Neural cell (in vitro differentiated cells): Measurements from ENCODE around the gene SDF4. TPM values are rescaled to one million over a fixed set of nuclear protein-coding genes. Genes with fewer than 3 reads are reported as not detected.

Source experiments
- H2AFZ ChIP-seq: fragments of 200-600, 300-800 bp; sonication (generic), shearing (Covaris generic); 2 replicates; pipeline ENCODE4 v1.6.0; 2014; ENCODE audit warnings: low read depth, mild to moderate bottlenecking, antibody characterized with exemption, low read length, moderate library complexity
- H3F3A ChIP-seq: fragments of 200-600 bp; shearing (Covaris generic); 2 replicates; pipeline ENCODE4 v1.6.1; 2016; ENCODE audit warnings: mild to moderate bottlenecking, moderate library complexity, mixed read lengths, antibody characterized with exemption, low read length; ENCODE audit not compliant: insufficient read depth, poor library complexity, severe bottlenecking
- H3K27ac ChIP-seq: fragments of 200-600, 300-800 bp; sonication (generic), shearing (Covaris generic); 2 replicates; pipeline ENCODE4 v1.5.1; 2014; ENCODE audit warnings: mild to moderate bottlenecking, low read length, moderate library complexity
- H3K27me3 ChIP-seq: fragments of 300-800, 200-600 bp; sonication (generic), shearing (Covaris generic); 2 replicates; pipeline ENCODE4 v1.6.0; 2014; ENCODE audit warnings: mild to moderate bottlenecking, low read depth, low read length, moderate library complexity; ENCODE audit not compliant: insufficient read depth
- H3K36me3 ChIP-seq: fragments of 300-800, 200-600 bp; sonication (generic), shearing (Covaris generic); 2 replicates; pipeline ENCODE4 v1.5.1; 2014; ENCODE audit warnings: mild to moderate bottlenecking, antibody characterized with exemption, low read length, moderate library complexity; ENCODE audit not compliant: insufficient read depth
- H3K4me2 ChIP-seq: fragments of 300-800, 200-600 bp; sonication (generic), shearing (Covaris generic); 2 replicates; pipeline ENCODE4 v1.6.0; 2014; ENCODE audit warnings: mild to moderate bottlenecking, low read length
- H3K4me3 ChIP-seq: fragments of 300-800, 200-600 bp; sonication (generic), shearing (Covaris generic); 2 replicates; pipeline ENCODE4 v1.5.1; 2014; ENCODE audit warnings: mild to moderate bottlenecking, low read length, moderate library complexity
- H3K79me2 ChIP-seq: fragments of 200-600 bp; shearing (Covaris generic); replicated peaks from 2 replicates; pipeline ENCODE4 v1.6.0; 2014; ENCODE audit warnings: mild to moderate bottlenecking, low read length, moderate library complexity; ENCODE audit not compliant: insufficient read depth
- H3K9ac ChIP-seq: fragments of 300-800, 200-600 bp; sonication (generic), shearing (Covaris generic); 2 replicates; pipeline ENCODE4 v1.6.1; 2016; ENCODE audit warnings: mild to moderate bottlenecking, low read length, mixed read lengths
- H3K9me2 ChIP-seq: fragments of 200-600 bp; shearing (Covaris generic); 2 replicates; pipeline ENCODE4 v1.6.1; 2016; ENCODE audit warnings: mild to moderate bottlenecking, low read length, mixed read lengths; ENCODE audit not compliant: insufficient read depth
- H3K9me3 ChIP-seq: fragments of 200-600, 300-800 bp; sonication (generic), shearing (Covaris generic); 2 replicates; pipeline ENCODE4 v1.6.1; 2016; ENCODE audit warnings: mild to moderate bottlenecking, mixed run types, low read length, moderate library complexity, mixed read lengths
- H4K20me1 ChIP-seq: fragments of 200-600 bp; shearing (Covaris generic); 2 replicates; pipeline ENCODE4 v1.6.1; 2016; ENCODE audit warnings: mild to moderate bottlenecking, mixed run types; ENCODE audit not compliant: insufficient read depth
- EZH2 ChIP-seq: fragments of 200-600, 300-800 bp; shearing (Covaris generic), sonication (generic); IDR thresholded peaks from 2 replicates; pipeline ENCODE4 v1.6.1; 2014; ENCODE audit warnings: antibody characterized with exemption, low read length, borderline replicate concordance, mild to moderate bottlenecking; ENCODE audit not compliant: insufficient read depth, poor library complexity, severe bottlenecking
- MXI1 ChIP-seq: fragments of 450-650 bp; conservative IDR thresholded peaks from 2 replicates; pipeline ENCODE4 v1.6.1; 2014; ENCODE audit warnings: antibody characterized with exemption, mild to moderate bottlenecking; ENCODE audit not compliant: poor library complexity, severe bottlenecking
- POLR2AphosphoS5 ChIP-seq: IDR thresholded peaks from 2 replicates; pipeline ENCODE4 v1.6.1; 2012
- SMC3 ChIP-seq: fragments of 450-650 bp; conservative IDR thresholded peaks from 2 replicates; pipeline ENCODE4 v1.6.1; 2014; ENCODE audit warnings: antibody characterized with exemption, mild to moderate bottlenecking, moderate library complexity; ENCODE audit not compliant: poor library complexity
- polyA plus RNA-seq: library from polyadenylated mRNA; depleted of rRNA; stranded (reverse); fragments of >200 nt; gene quantifications from 2 replicates; pipeline ENCODE4 v1.2.3, GENCODE V29; 2014
- TF ChIP-seq, protein P1 (sequence below): IDR thresholded peaks from 2 replicates; pipeline ENCODE4 v1.6.1; 2012; ENCODE audit warnings: borderline replicate concordance
- TF ChIP-seq, protein P2 (sequence below): fragments of 450-650 bp; IDR thresholded peaks from 2 replicates; pipeline ENCODE4 v1.5.1; 2014; ENCODE audit warnings: antibody characterized with exemption, mild to moderate bottlenecking, moderate library complexity; ENCODE audit not compliant: poor library complexity, severe bottlenecking

The SDF4 gene
- polyA plus RNA-seq, 1 donor from 2014 or later: 91.2 TPM

- H3K36me3 ChIP-seq: no peaks in the 10 kb centered on the region
- H3K27ac ChIP-seq: no peak overlapping the region
- no peaks in the 10 kb centered on the region for H3K9me2 ChIP-seq
- no peaks in the 10 kb centered on the region for H3K27me3 ChIP-seq
- no peak for TF ChIP-seq POLR2AphosphoS5
- no peak for TF ChIP-seq EZH2
- no peak for TF ChIP-seq MXI1
- TF ChIP-seq SMC3: no peak
- TF ChIP-seq, protein P1, sequence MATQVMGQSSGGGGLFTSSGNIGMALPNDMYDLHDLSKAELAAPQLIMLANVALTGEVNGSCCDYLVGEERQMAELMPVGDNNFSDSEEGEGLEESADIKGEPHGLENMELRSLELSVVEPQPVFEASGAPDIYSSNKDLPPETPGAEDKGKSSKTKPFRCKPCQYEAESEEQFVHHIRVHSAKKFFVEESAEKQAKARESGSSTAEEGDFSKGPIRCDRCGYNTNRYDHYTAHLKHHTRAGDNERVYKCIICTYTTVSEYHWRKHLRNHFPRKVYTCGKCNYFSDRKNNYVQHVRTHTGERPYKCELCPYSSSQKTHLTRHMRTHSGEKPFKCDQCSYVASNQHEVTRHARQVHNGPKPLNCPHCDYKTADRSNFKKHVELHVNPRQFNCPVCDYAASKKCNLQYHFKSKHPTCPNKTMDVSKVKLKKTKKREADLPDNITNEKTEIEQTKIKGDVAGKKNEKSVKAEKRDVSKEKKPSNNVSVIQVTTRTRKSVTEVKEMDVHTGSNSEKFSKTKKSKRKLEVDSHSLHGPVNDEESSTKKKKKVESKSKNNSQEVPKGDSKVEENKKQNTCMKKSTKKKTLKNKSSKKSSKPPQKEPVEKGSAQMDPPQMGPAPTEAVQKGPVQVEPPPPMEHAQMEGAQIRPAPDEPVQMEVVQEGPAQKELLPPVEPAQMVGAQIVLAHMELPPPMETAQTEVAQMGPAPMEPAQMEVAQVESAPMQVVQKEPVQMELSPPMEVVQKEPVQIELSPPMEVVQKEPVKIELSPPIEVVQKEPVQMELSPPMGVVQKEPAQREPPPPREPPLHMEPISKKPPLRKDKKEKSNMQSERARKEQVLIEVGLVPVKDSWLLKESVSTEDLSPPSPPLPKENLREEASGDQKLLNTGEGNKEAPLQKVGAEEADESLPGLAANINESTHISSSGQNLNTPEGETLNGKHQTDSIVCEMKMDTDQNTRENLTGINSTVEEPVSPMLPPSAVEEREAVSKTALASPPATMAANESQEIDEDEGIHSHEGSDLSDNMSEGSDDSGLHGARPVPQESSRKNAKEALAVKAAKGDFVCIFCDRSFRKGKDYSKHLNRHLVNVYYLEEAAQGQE: no peak
- H3K9ac ChIP-seq: no peak overlapping the region
- H3K4me3 ChIP-seq: no peak overlapping the region
- H2AFZ ChIP-seq: no peak overlapping the region
- H3K4me2 ChIP-seq: no peak overlapping the region
- H3K9me3 ChIP-seq: no peaks in the 10 kb centered on the region
- H3F3A ChIP-seq: no peaks in the 10 kb centered on the region
- no peaks in the 10 kb centered on the region for H3K79me2 ChIP-seq
- H4K20me1 ChIP-seq: no peaks in the 10 kb centered on the region
Observed at GRCh38 chr1:1240822-1241587, 9.2 kb upstream of the SDF4 start.

DNA sequence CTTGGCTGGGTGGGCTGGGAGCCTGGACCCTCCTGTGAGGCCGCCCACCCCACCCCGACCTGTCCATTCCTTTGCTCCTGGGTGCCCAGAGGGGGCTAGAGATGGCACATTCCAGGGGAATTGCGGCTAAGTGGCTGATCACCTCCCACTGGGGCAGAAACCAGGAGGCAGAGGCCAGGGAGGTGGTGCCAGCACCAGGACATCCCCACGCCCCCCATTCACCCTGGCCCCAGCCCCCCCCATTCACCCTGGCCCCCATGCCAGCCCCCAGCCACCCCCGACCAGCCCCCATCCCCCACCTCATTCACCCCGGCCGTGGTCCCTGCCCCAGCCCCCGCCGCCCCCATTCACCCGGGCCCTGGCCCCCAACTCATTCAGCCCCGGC lies 8.5 kb upstream of the SDF4 start:
- no peaks in the 10 kb centered on the region for H3K27me3 ChIP-seq
- H3K79me2 ChIP-seq: no peaks in the 10 kb centered on the region
- no peak overlapping the region for H2AFZ ChIP-seq
- H3K27ac ChIP-seq: no peak overlapping the region
- no peak overlapping the region for H3K4me2 ChIP-seq
- no peaks in the 10 kb centered on the region for H3K36me3 ChIP-seq
- H3K4me3 ChIP-seq: no peak overlapping the region
- no peaks in the 10 kb centered on the region for H3K9me2 ChIP-seq
- TF ChIP-seq SMC3: no peak
- TF ChIP-seq EZH2: no peak
- TF ChIP-seq MXI1: no peak
- TF ChIP-seq, protein P2, sequence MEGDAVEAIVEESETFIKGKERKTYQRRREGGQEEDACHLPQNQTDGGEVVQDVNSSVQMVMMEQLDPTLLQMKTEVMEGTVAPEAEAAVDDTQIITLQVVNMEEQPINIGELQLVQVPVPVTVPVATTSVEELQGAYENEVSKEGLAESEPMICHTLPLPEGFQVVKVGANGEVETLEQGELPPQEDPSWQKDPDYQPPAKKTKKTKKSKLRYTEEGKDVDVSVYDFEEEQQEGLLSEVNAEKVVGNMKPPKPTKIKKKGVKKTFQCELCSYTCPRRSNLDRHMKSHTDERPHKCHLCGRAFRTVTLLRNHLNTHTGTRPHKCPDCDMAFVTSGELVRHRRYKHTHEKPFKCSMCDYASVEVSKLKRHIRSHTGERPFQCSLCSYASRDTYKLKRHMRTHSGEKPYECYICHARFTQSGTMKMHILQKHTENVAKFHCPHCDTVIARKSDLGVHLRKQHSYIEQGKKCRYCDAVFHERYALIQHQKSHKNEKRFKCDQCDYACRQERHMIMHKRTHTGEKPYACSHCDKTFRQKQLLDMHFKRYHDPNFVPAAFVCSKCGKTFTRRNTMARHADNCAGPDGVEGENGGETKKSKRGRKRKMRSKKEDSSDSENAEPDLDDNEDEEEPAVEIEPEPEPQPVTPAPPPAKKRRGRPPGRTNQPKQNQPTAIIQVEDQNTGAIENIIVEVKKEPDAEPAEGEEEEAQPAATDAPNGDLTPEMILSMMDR: no peak
- H4K20me1 ChIP-seq: no peaks in the 10 kb centered on the region
- no peaks in the 10 kb centered on the region for H3K9me3 ChIP-seq
- H3K9ac ChIP-seq: no peak overlapping the region
- no peaks in the 10 kb centered on the region for H3F3A ChIP-seq
